ENCODE measurements around the gene AXDND1. TPM values are rescaled to one million over a fixed set of nuclear protein-coding genes. Genes with fewer than 3 reads are reported as not detected.

Gene AXDND1, protein sequence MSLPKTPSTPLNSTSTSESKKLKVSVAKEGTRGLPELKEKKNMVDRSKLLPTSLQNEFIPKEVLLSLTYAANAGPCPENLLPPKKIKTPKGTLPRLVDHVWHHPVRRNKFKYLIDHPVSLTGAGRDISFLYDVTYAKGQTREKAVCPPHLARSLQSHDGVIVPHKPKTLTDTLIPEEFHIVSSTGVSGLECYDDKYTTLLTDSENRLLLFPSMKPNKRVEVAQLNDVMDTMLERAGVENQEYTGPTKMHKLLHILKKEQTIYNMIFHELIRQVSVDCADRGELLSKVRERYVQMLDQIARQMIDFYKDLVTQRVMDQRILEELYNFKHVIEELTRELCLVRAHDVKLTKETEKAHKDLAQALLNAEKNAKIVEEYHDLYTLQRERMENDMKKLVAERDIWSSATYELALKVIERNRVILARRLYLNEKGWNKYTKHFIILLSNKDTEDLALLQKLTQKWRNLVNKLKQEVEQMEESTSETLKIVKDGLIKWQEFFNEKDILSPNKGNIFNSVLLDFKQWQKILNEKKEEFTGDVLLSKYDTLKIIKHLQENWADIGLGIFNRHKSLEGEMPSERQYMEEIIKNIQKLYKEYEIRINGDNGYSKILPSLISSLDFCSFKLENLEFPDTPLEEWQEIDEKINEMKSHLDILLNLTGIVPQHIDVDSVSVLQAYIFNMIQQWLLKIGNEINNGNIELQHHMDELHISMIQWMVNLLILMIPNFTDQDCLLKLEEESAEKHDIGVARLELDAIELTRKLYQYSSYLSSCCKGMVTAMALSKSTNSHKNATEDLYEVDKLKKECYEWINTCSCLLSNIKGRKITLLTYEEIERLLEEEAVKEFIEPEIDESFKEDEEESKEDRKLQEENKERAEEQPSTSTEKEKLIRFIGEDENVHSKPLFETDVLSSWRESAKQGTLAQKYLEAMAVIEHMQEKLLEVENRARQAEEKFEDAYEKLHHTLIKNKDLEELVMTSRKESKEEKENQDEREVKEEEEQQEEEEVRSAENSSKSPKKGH
- 0.14 and 0.28 TPM in 2 replicates for total RNA-seq

DNA sequence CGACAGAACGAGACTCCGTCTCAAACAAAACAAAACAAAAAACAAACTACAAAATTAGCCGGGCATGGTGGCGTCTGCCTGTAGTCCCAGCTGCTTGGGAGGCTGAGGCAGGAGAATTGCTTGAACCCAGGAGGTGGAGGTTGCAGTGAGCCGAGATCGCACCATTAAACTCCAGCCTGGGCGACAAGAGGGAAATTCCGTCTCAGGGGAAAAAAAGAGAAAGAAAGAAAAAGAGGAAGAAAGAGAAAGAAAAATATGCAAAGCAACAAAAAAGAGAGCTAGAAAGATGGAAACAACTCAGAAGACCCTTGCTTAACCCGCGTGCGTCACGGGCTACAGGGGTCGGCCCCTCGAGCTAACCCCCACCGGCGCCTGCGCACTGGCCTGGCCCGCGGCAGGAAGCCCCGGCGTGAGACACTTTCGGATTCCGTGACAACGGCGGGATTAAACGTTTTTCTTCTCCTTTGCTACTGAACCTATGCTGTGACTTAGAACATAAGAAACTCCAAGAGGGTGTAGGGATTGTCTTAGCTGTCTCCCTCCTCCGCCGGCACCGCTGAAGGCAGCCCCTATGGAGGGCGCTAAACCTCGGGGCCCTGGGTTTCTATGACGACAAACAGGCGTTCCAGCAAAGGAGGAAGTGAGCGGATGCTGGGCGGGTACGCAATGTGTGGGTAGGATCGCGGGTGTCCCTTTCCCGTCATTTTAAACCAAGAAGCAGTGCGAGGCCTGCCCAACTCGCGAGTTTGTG lies at the start of gene AXDND1:
Gene AXDND1, plus strand, starts transcription at position 630 of the 751 bp plus-strand sequence. CDS start 539 bp downstream, outside the sequence.

DNA sequence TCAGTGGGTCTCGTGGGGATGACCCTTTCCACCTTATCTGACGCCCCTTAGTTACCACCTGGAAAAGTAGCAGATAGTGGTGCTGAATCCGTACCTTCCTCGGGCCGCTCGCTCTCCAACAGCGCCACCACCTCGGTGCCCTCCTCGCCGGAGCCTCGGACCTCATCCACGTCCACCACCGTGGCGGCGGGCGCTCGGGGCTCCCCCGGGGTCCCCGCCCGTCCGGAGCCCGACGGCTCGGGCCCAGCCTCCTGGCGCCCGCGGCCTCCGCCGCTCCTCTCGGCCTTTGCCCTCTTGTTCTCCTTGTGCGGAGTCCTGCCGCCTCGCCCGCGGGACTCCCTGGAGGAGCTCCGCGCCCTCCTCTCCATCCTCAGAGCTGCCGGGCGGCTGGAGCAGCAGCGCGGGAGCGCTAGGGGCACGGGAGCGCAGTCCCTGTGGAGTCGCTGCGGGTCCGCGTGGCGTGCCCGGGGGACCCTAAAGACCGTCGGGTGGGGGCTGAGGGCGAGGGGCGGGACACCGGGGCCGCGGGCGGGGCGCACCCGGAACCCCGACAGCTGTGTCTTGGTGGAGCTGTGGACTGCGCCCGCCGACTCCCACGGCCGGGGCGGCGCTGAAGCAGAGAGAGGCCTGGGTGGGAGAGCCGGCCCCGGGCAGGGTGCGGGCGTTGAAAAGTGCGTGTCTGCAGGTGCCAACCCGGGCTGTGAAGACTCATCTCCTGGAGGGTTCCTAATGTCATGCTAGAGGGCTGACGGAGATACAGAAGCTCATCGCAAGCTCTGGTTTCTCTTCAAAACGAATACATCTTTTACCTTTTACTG lies 209.9 kb downstream of the AXDND1 start, which contains the start of gene NPHS2:
Gene NPHS2, minus strand, starts transcription at position 452 of the 818 bp plus-strand sequence. Its CDS starts 84 bp downstream, at position 368.

DNA sequence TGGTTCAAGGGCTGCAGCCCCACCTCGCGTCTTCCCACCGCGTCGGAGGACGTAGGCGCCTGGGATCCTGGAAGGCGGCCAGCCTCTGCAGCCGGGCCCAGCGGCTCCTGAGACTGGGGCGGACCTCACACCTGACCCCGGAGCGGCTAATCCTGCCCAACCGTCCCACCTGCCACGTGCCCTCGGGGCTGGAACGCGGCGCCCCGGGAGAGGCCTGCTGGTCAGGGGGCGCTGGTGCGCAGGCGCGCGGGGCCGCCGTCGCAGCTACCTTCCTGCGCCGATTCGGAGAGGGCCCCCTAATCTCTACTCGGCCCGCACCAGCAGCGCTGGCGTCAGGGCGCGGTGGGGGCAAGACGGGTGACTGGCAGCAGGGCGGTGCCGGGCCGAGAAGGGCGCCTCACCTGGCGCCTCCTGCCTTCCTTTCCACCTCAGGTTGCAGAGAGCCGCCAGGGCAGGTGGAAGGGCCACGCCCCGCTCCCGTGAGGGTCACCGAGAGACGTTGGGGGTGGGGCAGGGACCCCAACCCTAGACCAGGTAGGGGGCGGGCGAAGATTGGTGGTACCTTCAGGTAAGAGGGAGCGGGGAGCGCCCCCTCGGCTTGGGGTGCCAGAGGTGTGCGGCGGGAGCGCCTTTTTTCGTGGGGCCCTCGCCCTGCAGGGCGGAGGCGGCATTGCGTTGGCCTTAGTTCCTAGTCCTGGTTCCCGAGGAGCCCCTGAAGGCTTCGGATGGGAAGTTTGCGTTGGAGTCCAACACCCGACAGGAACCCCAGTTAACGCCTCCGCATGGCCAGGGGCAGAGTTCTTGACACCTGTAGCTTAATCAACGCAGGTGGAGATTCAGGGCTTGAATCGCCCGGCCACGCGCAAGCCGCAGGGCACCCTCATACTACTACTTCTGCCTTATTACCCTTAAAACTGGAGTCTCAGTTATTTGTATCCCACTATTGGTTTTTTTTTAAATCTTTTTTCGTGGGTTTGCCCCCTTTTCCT lies 226.1 kb downstream of the AXDND1 start, which contains the start of gene TDRD5:
Gene TDRD5, plus strand, starts transcription at position 241 of the 989 bp plus-strand sequence. CDS start 784 bp downstream, outside the sequence.

Other genes with a start within 250 kb of the AXDND1 start
- gene ABL2, start 136.3 kb upstream of the AXDND1 start, total RNA-seq: 32.4 and 34.0 TPM in 2 replicates
- gene SOAT1, start 72.2 kb upstream of the AXDND1 start, total RNA-seq: 28.9 and 44.9 TPM in 2 replicates
- not detected in 2 replicates for gene NPHS2, start 210.0 kb downstream of the AXDND1 start, total RNA-seq
- not detected in 2 replicates for gene TDRD5, start 225.9 kb downstream of the AXDND1 start, total RNA-seq